Measurements from ENCODE around the gene MCU.

- no peak for TF ChIP-seq POLR2AphosphoS5 (IDR thresholded peaks at IDR 0.05; ENCODE audit: insufficient read depth in 1 of 2, low read depth in 1 of 2)
- no peak for TF ChIP-seq CTCF (IDR thresholded peaks at IDR 0.05)
These were observed 194.7 kb downstream of the MCU start for GRCh38 chr10:72886621-72887020.
